ENCODE measurements around the gene CTXND1. TPM values are rescaled to one million over a fixed set of nuclear protein-coding genes. Genes with fewer than 3 reads are reported as not detected.

The CTXND1 gene
- total and polyA plus RNA-seq, 2 of the 13 experiments (the other 11 are each of a cell fraction or from before 2014, with no cell fraction given), result 1.2 to 2.1 TPM

- no peak for TF ChIP-seq KDM5A (IDR thresholded peaks at IDR 0.05; ENCODE audit: borderline replicate concordance, low read length)
- no peak for TF ChIP-seq ZBTB10 (CRISPR knock-in tag; IDR thresholded peaks at IDR 0.05; ENCODE audit: borderline replicate concordance)
- peak; percentile 30; the same call in 1 of the 2 replicates for TF ChIP-seq FOSL2 (CRISPR knock-in tag; IDR thresholded peaks at IDR 0.05)
- no peak for TF ChIP-seq JARID2 (CRISPR knock-in tag; IDR thresholded peaks at IDR 0.05; ENCODE audit: insufficient replicate concordance)
- no peak for TF ChIP-seq NFE2L2 (IDR thresholded peaks at IDR 0.05; ENCODE audit: low read length)
- TF ChIP-seq FOXJ3 (CRISPR knock-in tag; IDR thresholded peaks at IDR 0.05; ENCODE audit: borderline replicate concordance), result no peak
- TF ChIP-seq PATZ1 (CRISPR knock-in tag; IDR thresholded peaks at IDR 0.05), result peak; percentile 51; the same call in 1 of the 2 replicates
- no peak for TF ChIP-seq ZNF589 (CRISPR knock-in tag; conservative IDR thresholded peaks at IDR 0.05)
- TF ChIP-seq ZNF256 (CRISPR knock-in tag; conservative IDR thresholded peaks at IDR 0.05), result no peak
- no peak for TF ChIP-seq NR3C1 (CRISPR knock-in tag; IDR thresholded peaks at IDR 0.05)
- no peak for TF ChIP-seq ZBTB3 (CRISPR knock-in tag; IDR thresholded peaks at IDR 0.05; ENCODE audit: borderline replicate concordance, low read depth)
- no peak for TF ChIP-seq SNAI1 (CRISPR knock-in tag; IDR thresholded peaks at IDR 0.05; ENCODE audit: borderline replicate concordance)
- no peak for TF ChIP-seq ZNF34 (CRISPR knock-in tag; IDR thresholded peaks at IDR 0.05; ENCODE audit: borderline replicate concordance)
- TF ChIP-seq MXD3 (CRISPR knock-in tag; IDR thresholded peaks at IDR 0.05), result no peak
- TF ChIP-seq CERS6 (CRISPR knock-in tag; IDR thresholded peaks at IDR 0.05), result no peak
- TF ChIP-seq ZNF619 (CRISPR knock-in tag; IDR thresholded peaks at IDR 0.05), result no peak
- no peak for TF ChIP-seq ZBTB44 (CRISPR knock-in tag; IDR thresholded peaks at IDR 0.05)
- no peak for TF ChIP-seq ZNF281 (CRISPR knock-in tag; IDR thresholded peaks at IDR 0.05; ENCODE audit: borderline replicate concordance)
Measured at GRCh38 chr15:80163217-80163616, 88.8 kb downstream of the CTXND1 start (continued).

Data from HepG2 (cell line).